Lung microvascular endothelial cell (primary cell): Measurements from ENCODE around the gene KCNK16. TPM values are rescaled to one million over a fixed set of nuclear protein-coding genes. Genes with fewer than 3 reads are reported as not detected.

Experiments used
- DNase-seq, 2 donors: peaks; one replicate each; pipeline versions ENCODE4 v3.0.0 to v3.0.0-alpha.2; 2010; ENCODE audit warnings: low read depth in 2 of 2
- total RNA-seq: library from RNA; depleted of rRNA; stranded (reverse); fragments of >200 nt; gene quantifications from 2 replicates; pipeline ENCODE4 v1.2.1, GENCODE V29; 2014

KCNK16 gene
- total RNA-seq, 1 donor from 2014 or later = not detected

- no peak for DNase-seq
Observed at GRCh38 chr6:39342692-39343395, 20.3 kb upstream of the KCNK16 start.

GRCh38 chr6:39341937-39342336 lies 19.4 kb upstream of the KCNK16 start:
- DNase-seq = no peak

- DNase-seq = no peak
Observed at GRCh38 chr6:39341352-39341751, 18.9 kb upstream of the KCNK16 start.

- DNase-seq = no peak
Observed at GRCh38 chr6:39339868-39340550, 17.5 kb upstream of the KCNK16 start.

GRCh38 chr6:39339096-39339867 lies 16.8 kb upstream of the KCNK16 start:
- DNase-seq = no peak

- no peak for DNase-seq
Observed at GRCh38 chr6:39338397-39338796, 15.9 kb upstream of the KCNK16 start.

- DNase-seq = no peak
Observed at GRCh38 chr6:39335780-39336545, 13.5 kb upstream of the KCNK16 start.

- no peak for DNase-seq
Observed at GRCh38 chr6:39333644-39334438, 11.3 kb upstream of the KCNK16 start.

- no peak for DNase-seq
Observed at GRCh38 chr6:39330476-39330875, 8.0 kb upstream of the KCNK16 start.

GRCh38 chr6:39330057-39330456 lies 7.6 kb upstream of the KCNK16 start:
- no peak for DNase-seq

GRCh38 chr6:39328066-39328465 lies 5.6 kb upstream of the KCNK16 start:
- no peak for DNase-seq

GRCh38 chr6:39327507-39327906 lies 5.0 kb upstream of the KCNK16 start:
- no peak for DNase-seq

GRCh38 chr6:39321761-39322160 lies 741 bp downstream of the KCNK16 start:
- no peak for DNase-seq

- no peak for DNase-seq
Observed at GRCh38 chr6:39320363-39320984, 2.0 kb downstream of the KCNK16 start.

GRCh38 chr6:39319621-39320362 lies 2.7 kb downstream of the KCNK16 start:
- DNase-seq = no peak

- no peak for DNase-seq
Observed at GRCh38 chr6:39317256-39317655, 5.2 kb downstream of the KCNK16 start.

- DNase-seq = no peak
Observed at GRCh38 chr6:39314273-39314795, 8.2 kb downstream of the KCNK16 start, which contains the start of gene KCNK17. KCNK17 (minus strand) TSS chr6:39314419; CDS start chr6:39314320, 99 bp downstream.

GRCh38 chr6:39313526-39314272 lies 8.8 kb downstream of the KCNK16 start:
- no peak for DNase-seq
